HUES64 (cell line): Measurements from ENCODE around the gene PA2G4.

ENCODE experiments used
- H3K27ac ChIP-seq: 2 replicates; pipeline ENCODE4 v1.7.0; 2013; ENCODE audit warnings: low read depth, low read length, inconsistent platforms
- H3K27me3 ChIP-seq: 2 replicates; pipeline ENCODE4 v1.6.1; 2013; ENCODE audit warnings: mild to moderate bottlenecking, low read length; ENCODE audit not compliant: insufficient read depth
- H3K36me3 ChIP-seq: 2 replicates; pipeline ENCODE4 v1.6.1; 2013; ENCODE audit warnings: mild to moderate bottlenecking, low read length; ENCODE audit not compliant: insufficient read depth
- H3K4me1 ChIP-seq: 2 replicates; pipeline ENCODE4 v1.6.1; 2013; ENCODE audit warnings: mild to moderate bottlenecking, low read length, moderate library complexity; ENCODE audit not compliant: insufficient read depth
- H3K4me3 ChIP-seq: 2 replicates; pipeline ENCODE4 v1.5.1; 2013; ENCODE audit warnings: mild to moderate bottlenecking, low read length, moderate library complexity
- H3K9ac ChIP-seq: 2 replicates; pipeline ENCODE4 v1.6.1; 2013; ENCODE audit warnings: mild to moderate bottlenecking, low read depth, low read length
- H3K9me3 ChIP-seq: 2 replicates; pipeline ENCODE4 v1.6.1; 2013; ENCODE audit warnings: low read depth, low read length; ENCODE audit not compliant: insufficient read depth
- WGBS: fragments of 150-250, 120-280 bp; methylation state at CpG from one replicate; pipeline ENCODE4 v1.1.7; 2013; ENCODE audit warnings: missing lambda C conversion rate; 5-methylcytosine and 5-hydroxymethylcytosine counted together

The PA2G4 gene

DNA sequence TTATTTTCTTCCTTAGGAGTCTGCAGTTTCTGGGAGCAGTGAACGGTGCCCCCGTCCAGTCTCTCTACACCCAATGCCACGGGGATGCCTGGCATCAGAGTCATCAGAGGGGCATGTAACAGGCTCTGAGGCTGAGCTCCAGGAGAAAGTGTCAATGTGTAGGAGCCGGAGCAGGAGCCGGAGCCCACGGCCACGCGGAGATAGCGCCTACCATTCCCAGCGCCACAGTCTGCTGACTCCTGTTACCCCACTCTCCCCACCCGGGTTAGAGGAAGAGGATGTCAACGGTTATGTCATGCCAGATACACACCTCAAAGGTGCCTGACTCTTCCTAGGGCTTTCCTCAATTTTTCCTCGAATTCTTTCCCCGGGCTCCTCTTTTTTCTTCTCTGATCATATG, 3.3 kb upstream of the PA2G4 start:
- H3K9ac ChIP-seq = no peak overlapping the region
- 97% methylated on average over 14 of the region's 14 CpGs for WGBS
- H3K4me3 ChIP-seq = no peak overlapping the region
- H3K27me3 ChIP-seq = no peaks in the 10 kb centered on the region
- H3K4me1 ChIP-seq = peaks cover under 1% of the 10 kb centered on the region; the same call in 1 of the 2 replicates
- H3K36me3 ChIP-seq = peaks cover 60% of the 10 kb centered on the region
- H3K9me3 ChIP-seq = no peaks in the 10 kb centered on the region
- H3K27ac ChIP-seq = no peak overlapping the region

DNA sequence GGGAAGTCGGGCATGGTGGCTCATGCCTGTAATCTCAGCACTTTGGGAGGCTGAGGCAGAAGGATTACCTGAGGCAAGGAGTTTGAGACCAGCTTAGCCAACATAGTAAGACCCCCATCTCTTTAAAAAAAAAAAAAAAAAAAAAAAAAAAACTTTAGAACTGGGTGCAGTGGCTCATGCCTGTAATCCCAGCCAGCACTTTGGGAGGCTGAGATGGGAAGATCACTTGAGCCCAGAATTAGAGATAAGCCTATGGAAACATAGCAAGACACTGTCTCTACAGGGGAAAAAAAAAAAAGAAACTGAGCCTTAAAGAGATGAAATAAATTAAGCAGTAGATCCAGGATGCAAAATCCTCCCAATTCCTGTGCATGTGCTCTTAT, 1.7 kb upstream of the PA2G4 start:
- H3K9me3 ChIP-seq = no peaks in the 10 kb centered on the region
- H3K36me3 ChIP-seq = peaks cover 60% of the 10 kb centered on the region
- no peak overlapping the region for H3K4me3 ChIP-seq
- peaks cover 4% of the 10 kb centered on the region; the same call in 1 of the 2 replicates for H3K4me1 ChIP-seq
- H3K27me3 ChIP-seq = no peaks in the 10 kb centered on the region
- no peak overlapping the region for H3K27ac ChIP-seq
- 87% methylated on average over 1 of the region's 1 CpG for WGBS
- H3K9ac ChIP-seq = no peak overlapping the region

DNA sequence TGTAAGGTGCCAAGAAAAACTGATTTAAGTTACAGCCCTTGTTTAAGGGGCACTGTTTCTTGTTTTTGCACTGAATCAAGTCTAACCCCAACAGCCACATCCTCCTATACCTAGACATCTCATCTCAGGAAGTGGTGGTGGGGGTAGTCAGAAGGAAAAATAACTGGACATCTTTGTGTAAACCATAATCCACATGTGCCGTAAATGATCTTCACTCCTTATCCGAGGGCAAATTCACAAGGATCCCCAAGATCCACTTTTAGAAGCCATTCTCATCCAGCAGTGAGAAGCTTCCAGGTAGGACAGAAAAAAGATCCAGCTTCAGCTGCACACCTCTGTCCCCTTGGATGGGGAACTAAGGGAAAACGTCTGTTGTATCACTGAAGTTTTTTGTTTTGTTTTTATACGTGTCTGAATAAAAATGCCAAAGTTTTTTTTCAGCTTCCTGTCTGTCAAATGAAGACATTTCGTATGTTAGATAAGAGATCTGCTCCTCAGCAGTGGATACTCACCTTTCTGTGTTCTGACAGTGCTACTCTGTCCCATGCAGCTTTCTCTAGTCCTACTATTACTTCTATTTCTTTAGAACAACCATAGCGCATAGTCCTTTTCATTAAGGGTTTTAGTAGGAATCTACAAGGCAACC, 1.2 kb upstream of the PA2G4 start:
- Histone ChIP-seq H3K27ac (peak overlapping the region; percentile 87), H3K36me3 (peaks cover 63% of the 10 kb centered on the region), H3K4me1 (peaks cover 4% of the 10 kb centered on the region; the same call in 1 of the 2 replicates), H3K9ac (peak overlapping the region; percentile 84; the same call in 1 of the 2 replicates), H3K27me3 (no peaks in the 10 kb centered on the region), H3K4me3 (peak overlapping the region; percentile 96), H3K9me3 (no peaks in the 10 kb centered on the region)
- 90% methylated on average over 6 of the region's 6 CpGs for WGBS

DNA sequence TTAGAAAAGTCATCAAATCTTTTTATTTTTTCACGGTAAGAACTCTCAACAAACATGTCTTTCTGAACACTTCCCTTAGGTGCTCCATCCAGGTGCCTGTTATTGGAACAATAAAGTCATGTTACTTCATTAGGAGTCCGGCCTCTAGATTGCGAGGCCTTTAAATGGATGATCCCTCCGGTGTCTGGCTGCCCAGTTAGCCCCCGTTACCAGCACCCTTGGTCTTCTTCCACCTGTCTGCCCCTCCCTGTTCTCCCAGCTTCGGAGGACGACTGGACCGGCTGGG, 593 bp upstream of the PA2G4 start:
- Histone ChIP-seq H3K36me3 (peaks cover 63% of the 10 kb centered on the region), H3K4me3 (peak overlapping the region; percentile 96), H3K27ac (peak overlapping the region; percentile 87), H3K9ac (peak overlapping the region; percentile 84), H3K9me3 (no peaks in the 10 kb centered on the region), H3K27me3 (no peaks in the 10 kb centered on the region), H3K4me1 (peaks cover 4% of the 10 kb centered on the region; the same call in 1 of the 2 replicates)
- 17% methylated on average over 8 of the region's 8 CpGs for WGBS

DNA sequence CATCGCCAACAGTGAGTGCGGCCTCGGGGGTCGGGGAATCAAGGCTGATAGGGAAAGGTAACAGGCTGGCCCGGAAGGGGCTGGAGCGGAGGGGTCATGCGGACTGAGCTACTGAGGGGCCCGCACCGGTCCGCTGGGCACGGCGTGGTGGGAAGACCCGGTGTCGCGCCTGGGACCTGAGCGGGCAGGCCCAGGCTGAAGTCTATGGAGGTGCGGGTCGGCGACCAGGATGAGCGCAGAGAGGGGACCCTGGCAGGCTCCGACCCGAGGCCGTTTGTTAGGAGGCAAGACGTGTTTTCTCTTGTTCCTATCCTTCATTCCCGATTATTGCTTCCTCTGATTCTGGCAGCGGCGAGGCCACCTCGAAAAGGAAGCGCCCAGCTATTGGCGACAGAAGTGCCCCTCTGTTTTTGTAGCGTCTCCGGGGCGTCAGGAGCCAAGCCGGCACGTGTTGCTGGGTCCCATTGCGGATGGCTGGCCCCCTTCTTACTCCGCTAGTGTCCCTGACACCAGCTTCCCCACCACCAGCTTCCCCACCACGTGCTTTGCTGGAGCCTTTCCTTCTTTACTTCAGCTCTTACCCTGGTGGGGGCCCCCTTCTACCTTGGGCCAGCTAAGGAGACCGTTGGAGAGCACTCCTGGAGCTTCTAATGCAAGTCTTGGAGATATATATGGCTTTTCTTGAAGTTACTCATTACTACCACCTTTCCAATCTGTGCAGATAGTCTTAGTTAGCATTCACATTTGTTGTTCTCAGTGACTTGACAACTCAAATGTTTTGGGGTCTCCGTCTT, 653 bp downstream of the PA2G4 start:
- H3K9me3 ChIP-seq = no peaks in the 10 kb centered on the region
- peak overlapping the region; percentile 87 for H3K27ac ChIP-seq
- H3K36me3 ChIP-seq = peaks cover 62% of the 10 kb centered on the region
- peak overlapping the region; percentile 97 for H3K9ac ChIP-seq
- 1% methylated on average over 40 of the region's 40 CpGs for WGBS
- peak overlapping the region; percentile 96 for H3K4me3 ChIP-seq
- no peaks in the 10 kb centered on the region for H3K27me3 ChIP-seq
- peaks cover 4% of the 10 kb centered on the region; the same call in 1 of the 2 replicates for H3K4me1 ChIP-seq

DNA sequence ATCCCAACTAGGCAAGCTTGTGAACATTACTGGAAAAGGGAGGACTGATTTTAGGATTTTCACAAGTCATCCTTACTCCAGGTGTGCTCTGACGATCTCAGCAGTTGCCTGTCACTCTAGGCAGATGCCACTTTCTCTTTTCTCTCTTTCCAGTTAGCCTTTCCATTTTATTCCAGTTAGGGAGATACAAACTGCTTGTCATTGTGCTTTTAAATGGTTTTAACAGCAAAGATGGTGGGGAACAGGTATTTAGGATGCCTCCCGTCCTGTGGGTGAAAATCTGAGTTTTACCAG, 1.2 kb downstream of the PA2G4 start:
- Histone ChIP-seq H3K4me1 (peaks cover 4% of the 10 kb centered on the region; the same call in 1 of the 2 replicates), H3K4me3 (peak overlapping the region; percentile 96), H3K36me3 (peaks cover 65% of the 10 kb centered on the region), H3K27me3 (no peaks in the 10 kb centered on the region), H3K27ac (no peak overlapping the region), H3K9me3 (no peaks in the 10 kb centered on the region), H3K9ac (peak overlapping the region; percentile 97)
- 47% methylated on average over 2 of the region's 2 CpGs for WGBS

DNA sequence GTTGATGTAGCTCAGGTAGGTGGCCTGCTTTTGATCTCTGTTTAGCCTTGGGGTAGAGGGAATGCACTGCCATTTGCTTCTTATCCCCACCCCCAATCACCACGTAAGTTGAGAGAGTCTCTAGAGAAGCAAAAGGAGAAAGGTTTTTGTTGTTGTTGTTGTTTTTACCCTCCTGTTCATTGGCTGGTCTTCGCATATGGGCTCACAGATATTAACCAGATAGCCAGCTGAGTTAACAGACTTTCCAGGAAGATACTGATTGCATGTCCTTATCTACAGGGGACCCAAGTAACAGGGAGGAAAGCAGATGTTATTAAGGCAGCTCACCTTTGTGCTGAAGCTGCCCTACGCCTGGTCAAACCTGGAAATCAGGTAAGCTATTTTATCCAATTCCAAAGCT, 2.9 kb downstream of the PA2G4 start:
- 87% methylated on average over 3 of the region's 3 CpGs for WGBS
- H3K9ac ChIP-seq = no peak overlapping the region
- H3K27me3 ChIP-seq = no peaks in the 10 kb centered on the region
- H3K36me3 ChIP-seq = peaks cover 65% of the 10 kb centered on the region
- H3K27ac ChIP-seq = no peak overlapping the region
- no peaks in the 10 kb centered on the region for H3K9me3 ChIP-seq
- H3K4me1 ChIP-seq = peaks cover 4% of the 10 kb centered on the region; the same call in 1 of the 2 replicates
- no peak overlapping the region for H3K4me3 ChIP-seq

DNA sequence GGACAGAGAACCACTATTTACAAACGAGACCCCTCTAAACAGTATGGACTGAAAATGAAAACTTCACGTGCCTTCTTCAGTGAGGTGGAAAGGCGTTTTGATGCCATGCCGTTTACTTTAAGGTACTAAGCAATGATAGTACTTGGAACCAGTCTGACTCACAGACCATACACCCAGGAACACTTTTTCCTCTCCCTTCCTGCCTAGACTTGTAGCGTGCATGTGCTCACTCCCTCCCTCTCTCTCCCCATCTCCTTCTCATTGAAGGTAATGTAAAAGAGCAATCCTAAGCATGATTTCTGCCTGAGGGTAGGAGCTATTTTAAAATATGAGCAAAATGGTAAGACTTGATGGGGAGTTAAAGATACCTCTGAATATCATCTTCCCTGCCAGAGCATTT, 6.2 kb downstream of the PA2G4 start:
- no peak overlapping the region for H3K4me3 ChIP-seq
- no peak overlapping the region for H3K27ac ChIP-seq
- H3K36me3 ChIP-seq = peaks cover 83% of the 10 kb centered on the region
- no peaks in the 10 kb centered on the region for H3K27me3 ChIP-seq
- 97% methylated on average over 5 of the region's 5 CpGs for WGBS
- H3K4me1 ChIP-seq = peaks cover 4% of the 10 kb centered on the region; the same call in 1 of the 2 replicates
- no peaks in the 10 kb centered on the region for H3K9me3 ChIP-seq
- H3K9ac ChIP-seq = no peak overlapping the region

DNA sequence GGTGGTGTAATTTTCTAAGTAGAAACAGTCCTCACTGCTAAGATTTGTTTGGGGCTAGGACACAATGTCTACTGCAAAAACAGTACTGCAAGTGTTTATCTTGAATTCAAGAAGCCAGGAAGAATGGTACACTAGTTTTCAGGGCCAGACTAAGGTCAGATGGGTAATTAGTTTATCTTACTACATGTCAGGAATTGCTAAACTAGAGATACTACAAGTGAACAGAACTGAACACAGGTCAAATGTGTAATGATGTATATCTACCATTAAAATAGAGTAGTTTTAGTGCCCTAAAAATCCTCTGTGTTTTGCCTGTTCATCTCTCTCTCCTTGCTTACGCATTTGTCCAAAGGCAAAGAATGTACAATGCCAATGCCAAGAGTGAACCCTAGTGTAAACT, 9.7 kb downstream of the PA2G4 start:
- Histone ChIP-seq H3K27me3 (no peaks in the 10 kb centered on the region), H3K9me3 (no peaks in the 10 kb centered on the region), H3K27ac (no peak overlapping the region), H3K4me1 (peaks cover 5% of the 10 kb centered on the region), H3K9ac (no peak overlapping the region), H3K4me3 (no peak overlapping the region), H3K36me3 (peaks cover 62% of the 10 kb centered on the region)
- 100% methylated on average over 1 of the region's 1 CpG for WGBS

DNA sequence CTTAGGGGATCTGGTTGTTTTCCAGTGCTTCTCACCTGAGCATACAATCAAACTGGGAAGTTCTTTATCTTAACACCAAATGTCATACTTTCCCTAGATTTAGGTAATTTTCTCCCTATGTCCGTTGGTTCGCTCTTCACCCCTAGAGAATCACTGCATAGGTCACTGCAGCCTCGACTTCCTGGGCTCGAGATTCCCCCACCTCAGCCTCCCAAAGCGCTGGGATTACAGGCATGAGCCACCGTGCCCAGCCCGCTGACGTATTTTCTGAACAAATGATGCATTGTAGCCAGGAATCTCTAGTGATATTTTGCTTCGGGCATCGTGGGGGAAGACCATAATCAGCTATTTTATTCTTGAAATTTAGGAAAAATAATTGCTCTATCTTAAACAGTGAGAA, 11.0 kb downstream of the PA2G4 start:
- WGBS = 46% methylated on average over 10 of the region's 10 CpGs
- peak overlapping the region; percentile 98 for H3K9ac ChIP-seq
- H3K9me3 ChIP-seq = no peaks in the 10 kb centered on the region
- H3K27ac ChIP-seq = peak overlapping the region; percentile 55
- peak overlapping the region; percentile 83 for H3K4me3 ChIP-seq
- H3K27me3 ChIP-seq = no peaks in the 10 kb centered on the region
- peaks cover 54% of the 10 kb centered on the region for H3K36me3 ChIP-seq
- H3K4me1 ChIP-seq = peaks cover 17% of the 10 kb centered on the region

DNA sequence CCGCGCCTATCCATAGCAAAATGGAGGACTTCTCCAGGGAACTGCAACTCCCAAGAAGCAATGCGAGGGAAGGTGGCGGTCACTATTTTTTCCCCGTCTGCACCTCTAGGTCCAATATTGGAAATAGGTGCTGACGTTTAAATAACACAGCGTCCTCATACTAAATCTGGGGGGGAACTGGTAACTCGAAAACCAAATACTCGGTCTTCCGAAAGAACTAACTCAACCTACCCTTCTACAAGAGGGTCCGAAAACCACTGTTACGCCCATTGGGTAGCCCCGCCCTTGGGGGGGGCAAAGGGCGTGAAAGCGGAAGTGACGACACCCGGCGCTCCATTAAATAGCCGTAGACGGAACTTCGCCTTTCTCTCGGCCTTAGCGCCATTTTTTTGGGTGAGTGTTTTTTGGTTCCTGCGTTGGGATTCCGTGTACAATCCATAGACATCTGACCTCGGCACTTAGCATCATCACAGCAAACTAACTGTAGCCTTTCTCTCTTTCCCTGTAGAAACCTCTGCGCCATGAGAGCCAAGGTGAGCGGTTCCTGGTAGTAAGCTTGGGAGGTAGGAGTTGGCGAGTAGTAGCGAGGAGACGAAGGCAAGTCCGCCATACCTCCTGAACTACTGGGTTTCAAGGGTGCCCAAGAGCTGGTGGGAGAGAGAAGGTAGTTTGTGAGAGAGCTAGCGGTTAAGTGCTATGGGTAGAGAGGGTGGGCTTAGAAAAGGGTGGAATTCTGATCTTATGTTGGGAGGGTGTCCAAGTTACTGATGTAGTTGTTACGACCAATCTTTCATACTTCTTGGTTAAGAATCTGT, 12.1 kb downstream of the PA2G4 start, which contains the start of gene RPL41:
Gene RPL41, plus strand, starts transcription at position 367 of the 815 bp plus-strand sequence.
- Histone ChIP-seq H3K27ac (peak within 1 kb of the TSS; percentile 85), H3K27me3 (no peaks in the 10 kb centered on the region), H3K9me3 (no peaks in the 10 kb centered on the region), H3K4me3 (peak within 1 kb of the TSS; percentile 83), H3K4me1 (peaks cover 17% of the 10 kb centered on the region), H3K9ac (peak within 1 kb of the TSS; percentile 98), H3K36me3 (peaks cover 53% of the 10 kb centered on the region)
- WGBS = under 1% methylated on average over 32 of the region's 34 CpGs
